GM19468 (cell line): Measurements from ENCODE around the gene RIPPLY3.

ENCODE experiments used
- ATAC-seq: cut with Tn5 transposase; IDR thresholded peaks from one replicate; pipeline ENCODE4 v1.9.1; 2021; ENCODE audit warnings: mild to moderate bottlenecking, moderate library complexity, moderate number of reproducible peaks; ENCODE audit not compliant: unreplicated experiment; ENCODE audit errors: extremely low read depth

Gene RIPPLY3, protein sequence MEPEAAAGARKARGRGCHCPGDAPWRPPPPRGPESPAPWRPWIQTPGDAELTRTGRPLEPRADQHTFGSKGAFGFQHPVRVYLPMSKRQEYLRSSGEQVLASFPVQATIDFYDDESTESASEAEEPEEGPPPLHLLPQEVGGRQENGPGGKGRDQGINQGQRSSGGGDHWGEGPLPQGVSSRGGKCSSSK

DNA sequence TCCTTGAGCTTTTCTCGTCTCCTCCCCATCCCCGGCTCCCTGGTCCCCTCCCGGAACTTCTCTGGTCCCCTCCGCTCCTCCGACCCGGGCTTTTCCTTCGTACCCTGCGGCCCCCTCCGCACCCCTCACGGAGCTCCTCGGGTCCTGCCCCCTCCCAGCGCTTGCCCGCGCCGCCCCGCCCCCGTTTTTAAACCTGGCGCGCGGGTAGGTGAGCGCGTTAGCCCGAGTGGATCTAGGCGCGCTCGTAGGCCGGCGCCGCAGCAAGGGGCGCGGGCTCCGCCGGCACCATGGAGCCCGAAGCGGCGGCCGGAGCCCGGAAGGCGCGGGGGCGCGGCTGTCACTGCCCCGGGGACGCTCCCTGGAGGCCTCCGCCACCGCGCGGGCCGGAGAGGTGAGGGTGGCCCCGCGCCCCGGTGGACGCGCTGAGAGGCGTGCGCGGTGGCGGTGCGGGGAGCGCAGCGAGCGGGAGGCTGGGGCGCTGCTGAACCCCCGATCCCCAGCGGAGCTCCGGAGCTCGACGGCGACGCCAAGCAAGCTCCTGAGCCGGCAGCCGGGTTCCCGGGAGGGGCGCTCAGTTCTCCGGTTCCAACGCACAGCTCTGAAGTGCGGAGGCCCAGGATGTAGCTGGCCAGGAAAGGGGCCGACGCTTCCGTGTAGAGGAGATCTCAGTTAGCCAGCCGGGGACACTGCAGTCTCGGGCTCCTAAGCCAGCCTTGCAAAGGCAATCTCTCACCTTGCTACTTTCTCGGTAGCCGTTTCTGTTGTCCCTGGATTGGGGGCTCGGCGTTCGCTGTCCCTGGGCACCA is at the start of gene RIPPLY3:
RIPPLY3 (plus strand) TSS at position 217 of the 806 bp plus-strand sequence; CDS start at position 288, 71 bp downstream.
- no peak for ATAC-seq

DNA sequence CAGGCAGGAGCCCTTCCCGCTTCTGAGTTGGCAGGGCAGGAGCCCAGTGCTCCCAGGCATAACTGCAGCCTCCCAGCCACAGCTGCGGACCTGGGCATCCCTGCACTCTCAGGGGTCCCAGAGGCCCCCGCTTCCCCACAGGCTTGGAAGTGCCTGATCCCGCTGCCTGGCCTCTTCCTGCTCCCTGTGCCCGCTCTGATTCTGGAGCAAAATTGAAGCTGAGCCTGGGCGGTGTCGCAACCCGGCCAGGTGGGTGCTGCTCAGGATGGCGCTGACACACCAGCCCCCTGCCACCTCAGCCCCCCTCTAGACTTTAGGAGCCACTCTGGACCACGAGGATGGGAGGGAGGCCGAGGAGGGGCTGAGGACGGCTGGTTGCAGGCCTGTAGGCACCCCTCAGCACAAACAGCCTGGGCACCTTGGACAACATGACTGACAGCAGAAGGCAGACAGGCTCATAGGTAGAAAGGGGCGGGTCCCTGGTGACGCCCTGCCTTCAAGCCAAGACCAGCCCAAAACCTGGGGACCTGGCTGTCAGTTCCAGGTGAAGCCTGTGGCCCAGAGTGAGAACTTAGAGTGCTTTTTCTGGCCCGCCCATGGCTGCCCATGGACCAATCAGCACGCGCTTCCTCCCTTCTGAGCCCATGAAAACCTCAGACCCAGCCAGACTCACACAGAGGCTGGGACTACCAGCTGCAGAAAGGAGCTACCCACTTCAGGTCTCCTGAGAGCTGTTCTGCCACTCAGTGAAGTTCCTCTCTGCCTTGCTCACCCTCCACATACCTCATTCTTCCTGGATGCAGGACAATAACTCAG is 47.3 kb upstream of the RIPPLY3 start:
- ATAC-seq = no peak

DNA sequence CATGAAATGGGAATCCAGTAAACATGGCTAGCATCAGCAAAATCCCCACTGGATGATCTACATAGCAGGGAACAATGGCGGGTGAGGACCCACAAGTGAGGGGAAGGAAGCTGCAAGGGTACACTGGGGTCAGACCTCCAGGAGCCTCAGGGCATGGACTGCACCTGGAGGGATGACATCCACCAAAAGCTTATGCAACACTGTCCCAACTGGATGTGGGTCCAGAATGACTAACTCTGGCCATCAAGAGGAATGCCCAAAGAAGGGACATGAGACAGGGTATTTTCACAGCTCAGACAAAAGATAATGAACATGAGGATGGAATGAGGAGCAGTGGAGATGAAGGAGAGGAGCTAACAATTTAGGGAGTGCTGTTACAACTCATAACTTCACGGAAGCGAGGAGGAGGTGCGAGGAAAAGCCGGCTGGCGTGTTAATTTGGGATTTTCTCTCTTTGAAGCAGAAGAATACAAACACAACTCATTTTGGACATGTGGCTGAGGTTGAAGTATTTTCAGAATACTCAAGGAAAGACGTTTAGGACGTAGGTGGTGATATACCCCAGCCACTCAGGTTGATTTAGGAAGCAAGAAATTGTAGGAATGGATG is 45.7 kb upstream of the RIPPLY3 start:
- no peak for ATAC-seq

DNA sequence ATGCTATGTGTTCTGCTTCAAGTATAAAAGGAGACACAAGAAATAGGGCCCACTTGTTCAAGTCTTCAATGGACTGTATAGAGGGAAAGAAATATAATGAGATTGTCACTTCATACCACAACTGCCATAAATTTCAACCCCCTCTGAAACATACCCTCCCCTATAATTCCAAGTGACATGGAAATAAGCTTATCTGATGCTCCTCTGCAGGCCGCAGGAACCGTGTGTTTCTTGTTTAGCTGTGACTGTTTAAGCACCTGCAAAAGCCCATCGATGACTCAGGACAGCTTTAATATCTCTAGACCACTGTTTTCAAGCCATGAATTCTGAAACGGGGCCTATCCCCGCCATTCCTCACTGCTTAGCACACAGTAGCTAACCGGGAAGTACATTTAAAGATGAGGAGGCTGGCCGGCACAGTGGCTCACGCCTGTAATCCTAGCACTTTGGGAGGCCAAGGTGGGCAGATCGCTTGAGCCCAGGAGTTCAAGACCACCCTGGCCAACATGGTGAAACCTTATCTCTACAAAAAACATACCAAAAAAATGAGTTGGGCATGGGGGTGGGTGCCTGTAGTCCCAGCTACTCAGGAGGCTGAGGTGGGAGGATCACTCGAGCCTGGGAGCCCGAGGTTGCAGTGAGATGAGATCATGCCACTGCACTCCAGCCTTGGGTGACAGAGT is 44.3 kb upstream of the RIPPLY3 start:
- ATAC-seq = no peak

DNA sequence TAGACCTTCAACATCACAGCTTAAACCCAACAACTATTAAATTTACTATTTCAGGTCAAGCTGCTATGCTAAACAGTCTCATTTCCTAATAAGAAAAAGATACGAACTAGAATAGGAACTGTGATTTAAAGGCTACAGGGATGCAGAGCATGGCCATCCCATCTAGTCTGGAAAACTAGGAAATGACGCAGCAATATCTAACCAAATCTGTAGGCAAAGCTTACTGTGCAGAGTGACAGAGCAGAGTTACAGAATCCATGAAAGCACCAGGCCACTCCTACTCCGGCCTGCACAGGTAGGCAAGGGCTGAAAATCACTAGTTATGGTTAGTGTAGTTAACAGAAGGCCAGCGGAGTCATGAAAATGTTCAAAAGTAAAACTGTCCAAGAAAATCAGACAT is 42.1 kb upstream of the RIPPLY3 start:
- no peak for ATAC-seq

DNA sequence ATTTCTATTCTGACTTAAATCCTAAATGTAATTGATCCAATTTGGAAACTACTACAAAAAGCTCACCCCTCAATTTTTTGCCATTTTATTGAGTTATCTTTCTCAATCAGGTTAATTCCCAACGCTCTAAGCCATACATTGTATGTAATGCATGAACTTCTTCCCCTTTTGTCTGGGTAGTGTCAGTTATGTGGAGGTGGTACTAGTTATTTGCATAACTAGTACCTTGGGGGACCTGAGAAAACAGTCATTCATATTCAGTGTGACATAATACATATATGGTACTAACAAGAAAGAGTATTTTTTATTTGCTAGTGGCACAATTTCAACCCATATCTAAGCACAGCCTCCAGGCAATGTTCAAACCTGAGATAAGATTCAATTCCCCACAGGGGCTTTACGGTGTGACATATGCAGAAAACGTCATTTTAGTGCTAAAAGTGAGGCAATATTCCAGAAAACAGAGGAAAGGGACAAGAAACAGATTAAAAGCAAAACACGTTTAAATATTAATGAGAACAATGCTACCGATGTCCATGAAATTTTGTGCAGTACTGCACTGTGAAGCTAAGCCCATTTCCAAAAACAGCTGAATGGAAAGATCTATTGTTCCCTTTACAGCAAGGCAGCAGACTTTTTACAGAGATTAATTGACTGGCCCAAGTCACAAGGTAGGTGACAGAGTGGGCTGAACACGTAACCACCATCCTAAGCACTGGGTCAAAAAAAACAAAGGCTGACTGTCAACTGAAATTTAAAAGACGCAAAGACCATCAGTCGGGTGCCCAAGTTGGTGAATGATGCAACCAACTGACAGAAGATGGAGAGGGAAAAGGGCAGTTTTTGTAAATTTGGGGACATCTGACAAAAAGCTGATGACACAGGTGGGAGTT is 41.4 kb upstream of the RIPPLY3 start:
- no peak for ATAC-seq

DNA sequence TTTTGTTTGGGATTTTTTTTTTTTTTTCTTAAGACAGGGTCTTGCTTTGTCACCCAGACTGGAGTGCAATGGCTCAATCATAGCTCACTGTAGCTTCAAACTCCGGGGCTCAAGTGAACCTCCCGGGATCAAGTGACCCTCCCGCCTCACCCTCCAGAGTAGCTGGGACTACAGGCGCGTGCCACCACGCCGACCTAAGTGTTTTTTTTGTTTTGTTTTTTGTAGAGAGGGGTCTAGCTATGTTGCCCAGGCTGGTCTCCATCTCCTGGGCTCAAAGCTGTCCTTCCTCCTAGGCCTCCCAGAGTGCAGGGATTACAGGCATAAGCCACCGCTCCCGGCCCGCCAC is 40.8 kb upstream of the RIPPLY3 start:
- no peak for ATAC-seq

DNA sequence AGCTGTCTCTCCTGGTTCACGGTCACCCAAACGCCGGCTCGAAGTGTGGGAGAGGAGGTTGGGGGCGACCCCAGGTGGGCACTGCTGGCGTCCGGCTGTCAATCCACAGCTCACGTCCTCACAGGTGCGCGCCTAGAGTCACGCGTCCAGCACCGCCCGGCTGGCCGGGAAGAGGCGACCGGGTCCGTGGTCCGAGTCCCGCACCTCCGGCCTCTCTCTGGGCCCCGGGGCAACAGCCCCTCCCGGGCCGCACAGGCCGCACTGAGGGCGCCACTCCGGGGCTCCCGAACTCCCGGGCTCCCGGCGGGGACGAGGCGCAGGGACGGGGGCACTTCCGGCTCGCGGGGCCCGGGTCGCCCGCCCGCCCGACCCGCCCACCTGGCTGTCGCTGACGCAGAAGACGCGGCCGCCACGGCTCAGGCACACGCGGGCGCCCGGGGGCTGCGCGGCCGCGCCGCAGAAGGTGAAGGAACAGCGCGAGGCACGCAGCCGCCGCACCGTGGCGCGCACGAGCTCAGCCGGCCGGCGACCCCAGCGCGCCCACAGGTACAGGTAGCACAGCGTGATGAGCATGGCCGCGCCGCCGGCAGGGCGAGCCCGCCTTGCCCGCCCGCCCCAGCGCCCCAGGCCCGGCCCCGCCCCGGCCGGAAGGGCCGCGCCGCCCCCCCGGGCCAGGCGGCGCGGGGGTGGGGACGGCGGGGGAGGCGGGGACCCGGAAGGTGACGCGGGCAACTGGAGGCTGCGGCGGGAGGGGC is 40.3 kb upstream of the RIPPLY3 start, which contains the start of gene HLCS:
HLCS (minus strand) TSS at position 604 of the 755 bp plus-strand sequence; CDS start at position 573, 31 bp downstream.
- ATAC-seq = peak; percentile 87

DNA sequence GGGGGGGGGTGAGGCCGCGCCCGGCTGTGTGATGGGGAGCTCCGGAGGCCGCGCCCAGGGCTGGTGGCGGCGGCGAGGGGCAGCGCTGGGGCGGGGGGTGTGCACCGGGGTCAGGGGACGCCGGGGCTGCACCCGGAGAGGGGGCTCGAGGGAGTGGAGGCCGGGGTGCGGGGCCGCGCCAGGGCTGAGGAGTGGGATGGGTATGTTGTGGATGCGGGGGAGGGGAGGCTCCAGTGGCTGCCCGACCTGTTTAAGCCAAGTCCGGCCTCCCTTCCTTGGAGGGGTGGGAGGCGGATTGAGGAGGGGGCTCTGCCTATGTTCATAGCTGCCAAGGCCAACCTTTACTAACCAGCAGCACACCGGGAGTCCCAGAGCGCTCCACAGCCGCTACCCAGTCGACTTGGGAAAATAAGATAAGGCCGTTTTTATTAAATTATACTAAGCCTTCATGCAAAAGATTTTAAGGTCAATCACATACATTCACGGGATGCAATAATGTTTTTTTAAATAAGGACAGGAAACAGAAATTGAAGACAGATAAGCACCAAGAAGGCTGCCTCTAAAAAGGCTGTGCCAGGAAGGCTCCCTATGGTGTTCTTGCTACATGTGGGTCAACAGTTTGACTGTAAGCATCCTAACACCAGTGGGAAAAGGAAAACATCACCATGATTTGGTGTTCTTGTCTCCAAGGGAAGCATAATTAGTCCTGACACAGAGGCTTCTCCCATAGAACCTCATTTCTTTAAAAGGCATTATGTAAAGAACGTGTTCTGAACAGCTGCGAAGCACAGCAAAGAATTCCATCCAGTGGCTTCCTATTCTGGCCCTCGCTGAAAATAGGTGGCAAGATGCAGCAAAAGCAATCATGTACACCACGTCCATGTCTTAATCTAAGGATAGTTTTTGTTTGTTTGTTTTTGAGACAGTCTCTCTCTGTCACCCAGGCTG is 39.4 kb upstream of the RIPPLY3 start:
- ATAC-seq = no peak

DNA sequence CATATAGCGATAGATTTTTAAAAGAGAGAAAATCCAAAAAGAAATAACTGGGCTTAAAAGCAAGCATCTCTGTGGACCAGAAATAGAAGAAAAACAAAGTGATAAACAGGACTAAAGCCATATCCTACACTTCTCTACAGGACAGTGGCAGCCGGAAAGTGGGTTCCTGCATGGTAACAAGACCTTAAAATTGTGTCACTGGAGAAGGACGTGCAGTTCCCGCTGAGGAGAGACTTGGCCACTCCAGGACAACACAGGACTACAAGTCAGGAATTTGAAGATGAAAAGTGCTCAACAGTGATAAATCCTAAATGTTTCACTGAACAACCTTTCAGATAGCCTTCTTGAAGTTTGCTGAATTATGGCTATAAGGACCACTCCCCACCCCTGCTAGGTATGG is 38.1 kb upstream of the RIPPLY3 start:
- ATAC-seq = no peak

DNA sequence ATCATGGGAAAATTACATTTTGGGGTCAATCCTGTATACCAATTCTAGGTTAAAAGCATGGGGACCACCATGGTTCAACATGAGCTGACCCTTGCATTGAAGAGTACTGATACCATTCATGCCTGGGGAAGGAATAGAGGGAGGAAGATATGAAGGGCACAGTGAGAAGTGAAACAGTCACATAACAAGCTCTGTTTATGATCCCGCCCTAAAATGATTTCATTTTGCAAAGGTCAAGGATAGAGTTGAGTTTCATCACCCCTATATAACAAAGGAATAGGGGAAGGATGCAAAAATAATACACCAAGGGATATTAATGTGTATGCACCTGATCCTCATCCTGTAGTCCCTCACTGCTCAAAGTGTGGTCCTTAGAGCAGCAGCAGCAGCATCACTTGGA is 37.5 kb upstream of the RIPPLY3 start:
- ATAC-seq = no peak

DNA sequence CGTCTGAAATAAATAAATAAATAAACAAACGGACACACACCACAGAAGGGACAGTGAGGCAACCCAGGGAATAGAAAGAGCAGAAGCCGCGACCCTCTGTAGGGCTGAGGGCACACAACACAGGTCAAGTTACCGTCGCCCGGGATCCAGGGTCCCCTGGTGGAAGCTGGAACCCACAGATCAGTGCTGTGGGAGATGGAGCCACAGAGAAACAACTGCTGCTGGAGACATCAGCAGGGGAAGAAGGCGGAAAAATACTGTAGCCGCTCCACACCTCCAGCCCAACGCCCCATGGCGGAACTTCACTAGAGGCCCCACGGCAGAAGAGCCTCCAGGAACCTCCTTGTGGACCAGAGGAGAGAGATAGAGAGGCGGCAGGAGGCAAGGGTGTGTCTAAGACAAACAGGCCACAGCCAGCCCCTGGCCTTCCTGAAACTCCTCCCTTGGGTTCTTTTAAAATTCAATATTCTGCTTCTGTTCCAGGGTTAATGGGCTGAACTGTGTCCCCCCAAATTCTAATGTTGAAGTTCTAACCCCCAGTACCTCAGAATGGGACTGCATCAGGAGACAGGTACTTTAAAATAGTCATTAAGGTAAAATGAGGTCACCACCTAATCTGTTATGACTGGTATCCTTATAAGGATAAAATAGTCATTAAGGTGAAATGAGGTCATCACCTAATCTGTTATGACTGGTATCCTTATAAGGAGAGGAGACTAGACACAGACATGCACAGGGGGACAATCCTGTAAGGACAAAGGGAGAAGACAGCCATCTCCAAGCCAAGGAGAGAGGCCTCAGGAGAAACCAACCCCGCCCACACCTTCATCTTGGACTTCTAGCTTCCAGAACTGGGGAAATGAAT is 32.3 kb upstream of the RIPPLY3 start:
- ATAC-seq = no peak

DNA sequence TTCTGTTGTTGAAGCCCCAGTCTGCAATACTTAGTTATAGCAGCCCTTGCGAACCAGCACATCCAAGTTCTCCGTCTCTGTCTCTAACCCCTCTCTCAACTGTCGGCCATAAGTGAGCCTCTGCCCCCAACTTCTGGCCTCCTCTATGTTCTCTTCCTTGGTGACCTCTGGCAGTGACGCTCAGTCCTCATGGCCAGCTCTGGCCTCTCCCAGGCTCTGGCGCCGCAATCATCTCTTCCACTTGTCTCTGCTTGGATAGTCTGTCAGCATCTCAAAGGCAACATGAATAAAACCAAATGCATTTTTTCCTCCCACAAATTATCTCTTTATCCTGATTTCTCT is 31.7 kb upstream of the RIPPLY3 start:
- no peak for ATAC-seq

DNA sequence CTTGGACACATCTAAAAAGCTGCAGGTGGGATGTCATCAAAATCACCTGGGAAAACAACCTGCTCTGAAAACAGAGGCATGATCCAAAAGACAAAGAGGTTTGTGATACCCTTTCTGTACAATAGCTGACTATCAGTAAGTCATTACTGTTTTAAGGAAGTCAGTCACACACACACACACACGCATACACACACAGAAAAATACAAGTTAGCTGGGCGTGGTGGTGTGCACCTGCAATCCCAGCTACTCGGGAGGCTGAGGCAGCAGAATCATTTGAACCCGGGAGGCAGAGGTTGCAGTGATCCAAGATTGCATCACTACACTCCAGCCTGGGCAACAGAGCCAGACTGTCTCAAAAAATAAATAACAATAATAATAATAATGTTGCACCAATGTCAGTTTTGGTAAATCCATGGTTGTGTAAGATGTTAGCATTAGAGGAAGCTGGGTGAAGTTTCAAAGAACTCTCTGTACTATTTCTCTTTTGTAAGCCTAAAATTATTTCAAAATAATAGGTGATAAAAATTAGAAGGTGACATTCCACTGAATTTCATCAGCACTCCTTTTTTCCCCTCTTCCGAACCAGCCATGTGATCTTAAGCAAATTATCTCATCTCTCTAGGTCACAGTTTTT is 30.2 kb upstream of the RIPPLY3 start:
- no peak for ATAC-seq

DNA sequence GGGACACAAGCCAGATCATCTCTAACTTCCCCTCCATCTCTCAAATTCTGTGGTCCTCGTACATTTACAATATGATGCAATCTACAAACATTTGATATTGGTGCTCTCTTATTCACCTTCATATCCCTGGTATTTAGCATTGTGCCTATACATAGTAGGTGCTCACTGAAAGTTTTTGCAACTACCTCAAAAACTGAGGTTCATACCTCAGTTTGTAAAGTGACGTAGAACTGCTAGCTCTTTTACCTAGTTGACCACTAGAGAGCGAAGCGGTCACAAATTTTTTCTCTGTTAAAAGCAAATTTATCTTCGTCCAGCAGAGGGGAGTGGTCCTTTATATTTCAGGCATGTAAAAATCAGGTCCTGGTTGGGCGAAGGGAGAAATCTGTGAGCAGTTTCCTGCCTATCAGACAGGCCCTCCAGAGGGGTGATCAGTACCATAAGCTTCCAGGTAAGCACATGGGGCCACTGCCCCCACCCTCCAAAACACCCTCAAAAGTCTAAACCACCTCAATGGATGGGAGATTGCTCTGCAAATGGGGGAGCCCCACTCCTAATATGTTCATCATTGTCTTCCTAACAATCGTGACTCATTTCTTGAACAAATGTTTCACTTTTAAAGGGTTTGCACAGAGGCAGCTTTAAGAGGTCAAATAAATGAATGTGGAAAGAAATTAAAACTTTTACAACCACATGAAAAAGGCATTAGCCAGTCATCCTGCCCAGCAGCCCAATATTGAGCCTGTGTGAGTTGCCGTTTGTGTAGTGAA is 29.4 kb upstream of the RIPPLY3 start:
- ATAC-seq = peak; percentile 64
